NCI-H2029 (cell line): ENCODE measurements around the gene THRB.
"Not testable (repeated sequence)": the region's sequence is repeated elsewhere in the genome, so short reads cannot be mapped to it uniquely, and the experiment has no call there.

Experiments
- DNase-seq: peaks from one replicate; lab custom pipeline; 2025; lab: John Stamatoyannopoulos, UW

Gene THRB

DNA sequence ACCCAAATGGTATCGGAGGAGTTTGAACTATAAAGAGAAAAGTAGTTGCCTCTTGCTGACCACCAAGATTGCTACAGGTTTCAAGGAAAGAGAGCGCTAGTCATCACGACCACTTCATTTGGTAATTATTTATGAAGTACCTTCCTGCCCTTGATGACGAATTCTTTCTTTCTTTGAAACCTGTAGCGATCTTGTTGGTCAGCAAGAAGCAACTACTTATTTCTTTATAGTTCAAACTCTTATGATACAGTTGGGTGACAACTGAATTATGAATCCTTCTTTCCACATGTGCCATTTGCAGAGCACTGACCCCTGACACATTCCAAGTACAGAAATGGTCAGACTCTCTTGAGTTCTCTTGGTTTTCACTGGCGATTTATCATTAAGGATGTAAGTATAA, 46.8 kb downstream of the THRB start:
- DNase-seq: no peak

DNA sequence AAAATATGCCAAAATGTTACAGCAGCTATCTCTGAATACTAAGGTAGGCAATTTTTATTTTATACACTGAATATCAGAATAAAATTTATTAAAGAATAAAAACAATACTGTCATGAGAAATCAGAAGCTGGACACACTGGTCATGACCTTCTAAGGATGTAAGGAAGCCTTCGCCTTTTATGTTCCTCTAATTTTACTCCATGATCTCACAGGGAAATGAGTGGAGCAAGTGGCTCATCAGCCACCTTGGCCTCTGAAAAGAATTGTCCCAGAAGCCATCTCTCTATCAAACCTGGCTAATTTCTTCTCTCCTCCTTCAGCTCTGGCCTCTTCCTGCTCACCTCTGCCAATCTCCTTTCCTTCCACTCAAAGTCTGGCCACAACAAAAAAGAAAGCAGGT, 48.6 kb downstream of the THRB start:
- DNase-seq: no peak

DNA sequence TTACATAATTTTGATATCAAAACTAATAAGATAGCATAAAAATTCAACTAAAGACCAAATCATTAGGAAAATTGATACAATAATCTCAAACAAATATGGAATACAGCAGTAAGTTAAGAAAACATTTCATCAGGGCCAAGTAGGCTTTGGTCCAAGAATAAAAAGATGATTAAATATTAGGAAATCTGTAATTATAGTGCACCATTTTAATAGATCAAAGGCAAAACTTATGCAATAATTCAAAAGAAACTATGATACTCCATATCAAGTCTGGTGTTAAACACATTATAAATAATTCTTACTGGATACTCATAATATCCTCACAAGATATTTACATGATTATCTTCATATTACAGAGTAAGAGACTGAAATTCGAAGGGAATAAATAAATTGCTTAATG, 51.2 kb downstream of the THRB start:
- DNase-seq: no peak

GRCh38 chr3:24440760-24441464, 53.7 kb downstream of the THRB start:
- DNase-seq: no peak

- DNase-seq: no peak
Observed at GRCh38 chr3:24439021-24439420, 55.6 kb downstream of the THRB start.

DNA sequence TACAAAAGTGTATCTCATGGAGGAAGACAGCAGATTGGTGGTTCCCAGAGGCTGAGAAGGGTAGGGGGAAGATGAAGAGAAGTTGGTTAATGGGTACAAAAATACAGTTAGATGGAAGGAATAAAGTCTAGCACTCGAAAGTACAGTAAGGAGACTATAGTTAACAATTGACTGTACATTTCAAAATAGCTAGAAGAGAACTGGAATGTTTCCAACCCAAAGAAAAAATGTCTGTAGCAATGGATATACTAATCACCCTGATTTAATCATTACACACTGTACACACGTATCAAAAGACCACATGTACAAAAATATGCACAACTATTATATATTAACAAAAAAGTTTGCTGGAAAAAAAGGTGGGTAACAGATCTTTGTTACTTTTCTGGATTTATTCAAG, 57.3 kb downstream of the THRB start:
- no peak for DNase-seq

DNA sequence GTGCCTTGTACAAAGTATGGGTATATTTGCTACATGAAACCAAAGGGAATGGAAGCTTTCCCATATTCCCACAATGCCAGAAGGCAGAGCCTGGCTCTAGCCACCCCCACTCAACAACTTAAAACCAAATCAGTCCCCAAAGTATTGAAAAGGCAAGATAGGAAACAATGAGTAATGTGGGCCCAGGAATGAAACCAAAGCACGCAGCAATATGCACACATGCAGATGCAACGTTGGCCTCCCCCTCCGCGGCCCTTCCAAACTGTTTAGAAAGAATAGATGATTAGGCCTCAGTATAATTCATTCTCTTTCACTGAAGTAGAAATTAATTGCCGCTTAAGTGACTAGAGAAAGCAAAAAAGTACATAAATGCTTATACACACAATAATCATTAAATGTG, 59.1 kb downstream of the THRB start:
- no peak for DNase-seq

- no peak for DNase-seq
Observed at GRCh38 chr3:24434651-24435050, 60.0 kb downstream of the THRB start.

DNA sequence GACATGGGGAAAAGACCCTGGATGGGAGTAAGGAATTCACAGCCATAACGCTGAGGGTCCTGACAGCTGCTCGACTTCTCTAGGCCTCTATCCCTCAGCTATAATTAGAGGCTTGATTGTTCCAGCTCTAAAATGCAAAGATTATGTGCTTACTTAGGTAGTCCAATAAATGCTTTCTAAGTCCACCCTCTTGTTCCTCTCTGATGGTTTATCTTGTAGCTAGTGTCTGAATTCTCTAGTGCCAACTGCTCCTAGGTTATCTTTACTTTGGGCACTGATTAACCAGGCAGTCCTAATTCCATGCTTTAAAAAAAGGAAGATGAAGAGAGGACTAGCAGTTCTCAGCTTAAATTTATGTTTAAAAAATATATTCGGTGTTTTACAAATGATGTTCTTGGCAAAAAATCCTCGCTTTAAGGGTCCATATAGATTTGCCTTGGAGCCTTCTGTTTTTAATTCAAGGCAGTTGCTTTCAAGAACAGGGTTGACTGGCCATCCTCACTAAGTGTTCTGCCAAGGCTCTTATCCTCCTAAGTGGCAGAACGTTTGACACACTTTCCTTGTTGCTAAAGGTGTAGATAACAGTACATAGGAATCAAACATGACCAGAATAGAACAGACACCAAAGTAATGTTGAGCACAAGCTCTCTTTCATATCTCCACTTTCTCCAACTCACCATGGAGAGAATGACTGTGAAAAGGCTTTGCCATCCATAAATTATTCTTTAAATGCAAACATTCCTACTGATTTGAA, 60.6 kb downstream of the THRB start:
- no peak for DNase-seq

DNA sequence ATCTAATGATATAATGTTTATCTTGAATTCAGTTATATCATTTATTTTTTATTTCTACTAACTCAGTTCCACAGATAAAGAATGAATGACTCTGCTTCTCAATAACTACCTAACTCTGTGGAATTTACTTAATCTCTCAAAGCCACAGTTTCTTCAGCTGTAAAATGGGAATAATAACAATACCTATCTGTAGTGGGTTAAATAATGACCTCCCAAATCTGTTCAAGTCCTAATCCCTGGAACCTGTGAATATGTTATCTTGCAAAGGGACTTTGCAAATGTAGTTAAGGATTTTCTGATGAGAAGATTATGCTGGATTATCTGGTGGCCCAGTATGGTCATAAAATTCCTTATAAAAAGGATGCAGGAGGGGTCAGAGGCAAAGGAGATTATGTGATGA, 61.7 kb downstream of the THRB start:
- DNase-seq: no peak

DNA sequence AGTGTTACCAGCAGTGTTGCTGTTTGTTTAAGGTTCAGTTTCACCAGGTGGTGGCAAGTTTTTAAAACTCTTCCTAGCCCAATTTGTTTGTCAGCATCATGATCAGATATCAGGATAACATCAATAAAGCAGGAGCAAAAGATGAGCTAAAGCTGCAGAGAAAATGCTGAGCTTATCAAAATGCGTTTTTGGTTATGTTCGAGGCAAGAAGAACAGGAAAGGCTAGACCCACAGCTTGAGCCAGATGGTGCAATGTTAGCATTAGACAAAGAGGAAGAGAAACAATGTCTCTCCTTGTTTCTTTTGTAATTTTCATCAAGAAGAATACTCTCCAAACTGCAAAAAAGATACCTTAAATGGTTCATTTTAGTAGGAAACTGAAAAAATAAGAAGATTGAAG, 66.2 kb downstream of the THRB start:
- no peak for DNase-seq

DNA sequence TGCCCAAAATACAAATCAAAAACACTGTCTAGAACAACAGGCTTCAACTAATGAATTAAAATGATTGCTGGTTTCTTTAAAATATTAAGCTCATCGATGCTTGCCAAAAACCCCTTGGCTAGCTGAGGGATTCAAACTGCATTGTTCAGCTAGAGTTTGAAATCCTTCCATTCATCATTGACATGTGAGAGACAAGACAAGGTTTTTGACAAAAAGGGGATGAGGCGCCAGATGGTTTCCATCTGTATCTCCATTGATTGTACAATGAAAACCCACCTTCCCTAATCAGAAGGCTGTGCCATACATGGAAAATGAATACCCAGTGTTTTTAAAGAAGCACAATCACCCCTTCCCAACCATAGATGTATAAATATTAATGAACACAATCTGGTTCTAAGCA, 67.8 kb downstream of the THRB start:
- no peak for DNase-seq

GRCh38 chr3:24420829-24421228, 73.8 kb downstream of the THRB start:
- not testable (repeated sequence) for DNase-seq

GRCh38 chr3:24420224-24420623, 74.4 kb downstream of the THRB start:
- DNase-seq: no peak

DNA sequence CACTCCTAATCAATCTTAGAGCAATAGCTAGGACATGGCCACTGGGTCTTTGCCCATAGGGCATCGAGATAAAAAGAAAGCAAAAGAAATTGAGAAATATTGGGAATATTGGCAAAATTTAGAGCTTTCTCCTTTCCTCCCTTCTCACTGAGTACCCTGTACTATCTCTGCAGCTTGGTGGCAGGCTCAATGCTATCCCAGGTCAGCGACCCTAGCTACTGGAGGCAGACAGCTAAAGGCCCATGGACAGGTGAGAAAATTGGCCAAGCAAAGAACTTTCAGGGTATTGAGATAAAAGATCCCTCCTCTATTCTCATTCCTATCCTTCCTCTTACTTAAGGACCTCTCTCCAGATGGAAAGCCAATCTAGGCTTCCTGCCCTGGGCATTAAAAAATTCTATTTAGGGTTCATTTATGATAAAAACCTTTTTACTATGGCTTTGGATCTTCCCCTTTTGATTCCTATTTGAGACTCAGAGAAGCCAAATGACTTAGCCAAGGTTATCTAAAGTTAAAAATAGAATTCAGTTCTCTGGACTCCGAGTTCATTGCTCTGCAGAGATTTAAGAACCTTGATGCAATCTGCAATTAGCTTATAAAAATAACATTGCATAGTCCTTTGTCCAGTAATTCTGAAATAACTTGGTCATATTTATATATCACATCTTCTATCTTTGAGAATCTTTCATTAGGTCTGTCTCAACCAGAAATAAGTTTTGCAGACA, 75.4 kb downstream of the THRB start:
- DNase-seq: no peak

DNA sequence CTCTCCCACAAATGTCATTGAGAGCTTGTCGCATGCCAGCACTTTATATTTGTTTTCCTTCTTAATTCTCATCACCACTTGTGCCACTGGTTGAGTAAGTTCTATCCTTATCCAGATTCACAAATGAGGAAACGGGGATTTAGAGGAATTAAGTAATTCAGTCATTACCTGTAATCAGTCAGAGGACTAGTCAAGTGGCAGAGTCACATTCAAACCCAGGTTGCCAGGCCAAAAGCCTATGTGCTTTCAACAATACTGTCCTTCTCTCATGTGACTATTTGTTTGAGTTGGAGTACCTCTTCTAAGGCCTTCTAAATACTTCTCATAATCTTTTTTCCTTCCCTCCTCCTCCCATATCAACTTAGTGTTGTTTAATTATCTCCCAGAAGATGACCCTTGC, 76.9 kb downstream of the THRB start:
- DNase-seq: no peak

DNA sequence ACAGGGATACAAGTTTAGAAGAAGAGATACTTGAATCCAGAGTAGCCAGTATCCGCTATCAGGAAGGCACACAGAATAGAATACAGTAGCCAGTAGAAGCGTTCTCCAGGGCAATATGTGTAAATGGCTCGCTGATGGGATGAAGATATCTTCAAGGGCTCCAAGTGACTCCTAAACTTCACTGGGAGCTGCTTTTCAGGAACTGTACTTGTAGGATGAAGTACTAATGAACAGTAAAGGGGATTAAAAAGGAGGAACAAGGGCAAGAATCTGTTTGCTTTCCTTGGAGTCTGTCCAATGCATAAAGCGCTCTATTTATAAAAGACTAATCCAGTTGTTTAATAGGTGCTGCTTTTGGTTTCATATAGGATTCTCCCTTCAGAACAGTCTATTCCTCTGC, 78.4 kb downstream of the THRB start:
- DNase-seq: no peak

GRCh38 chr3:24415824-24416223, 78.8 kb downstream of the THRB start:
- no peak for DNase-seq

DNA sequence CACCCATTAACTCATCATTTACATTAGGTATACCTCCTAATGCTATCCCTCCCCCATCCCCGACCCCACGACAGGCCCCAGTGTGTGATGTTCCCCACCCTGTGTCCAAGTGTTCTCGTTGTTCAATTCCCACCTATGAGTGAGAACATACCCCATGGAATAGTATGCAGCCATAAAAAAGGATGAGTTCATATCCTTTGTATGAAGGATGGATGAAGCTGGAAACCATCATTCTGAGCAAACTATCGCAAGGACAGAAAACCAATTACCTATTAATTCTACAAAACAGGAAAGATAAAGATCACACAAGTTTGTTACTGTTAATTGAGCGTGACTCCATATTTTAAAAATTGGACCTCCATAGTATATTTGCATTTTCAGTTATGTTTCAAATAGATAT, 81.0 kb downstream of the THRB start:
- not testable (repeated sequence) for DNase-seq

- DNase-seq: no peak
Observed at GRCh38 chr3:24410860-24411259, 83.8 kb downstream of the THRB start.

GRCh38 chr3:24407980-24408680, 86.5 kb downstream of the THRB start:
- no peak for DNase-seq

DNA sequence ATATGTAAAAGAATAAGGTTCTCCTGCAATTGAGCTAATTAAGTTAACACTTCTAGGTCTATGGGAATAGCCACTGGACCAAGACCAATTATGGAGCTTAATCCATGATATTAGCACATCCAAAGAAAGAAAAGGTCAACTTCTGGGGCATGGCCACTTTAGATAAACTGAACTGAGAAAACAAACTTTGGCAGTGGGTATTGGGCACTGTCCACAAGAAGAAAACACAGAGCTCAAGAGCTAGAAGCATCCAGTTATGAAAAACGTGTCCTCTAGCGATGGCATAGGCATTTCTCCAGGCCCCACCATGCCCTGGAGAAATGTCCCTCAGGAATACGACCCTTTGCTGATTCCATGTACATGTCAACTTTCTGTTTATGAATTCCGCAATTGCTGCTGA, 87.8 kb downstream of the THRB start:
- DNase-seq: no peak

DNA sequence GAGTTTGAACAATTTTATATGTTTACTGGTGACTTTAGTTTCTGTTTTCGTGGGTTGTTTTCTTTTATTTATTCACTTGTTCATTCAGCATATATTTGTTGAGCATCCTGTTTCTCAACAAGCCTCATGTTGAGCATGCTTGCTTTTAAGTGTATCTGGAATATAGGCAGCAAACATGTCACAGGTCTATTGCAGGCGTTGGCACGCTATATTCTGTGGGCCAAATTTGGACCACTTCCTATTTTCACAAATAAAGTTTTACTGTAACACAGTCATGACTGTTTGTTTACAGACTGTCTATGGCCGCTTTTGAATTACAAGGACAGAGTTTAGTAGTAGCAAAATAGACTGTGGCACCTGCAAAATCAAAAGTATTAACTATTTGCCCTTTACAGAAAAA, 89.6 kb downstream of the THRB start:
- DNase-seq: no peak
